ENCODE data around the gene FBXL16.

DNA sequence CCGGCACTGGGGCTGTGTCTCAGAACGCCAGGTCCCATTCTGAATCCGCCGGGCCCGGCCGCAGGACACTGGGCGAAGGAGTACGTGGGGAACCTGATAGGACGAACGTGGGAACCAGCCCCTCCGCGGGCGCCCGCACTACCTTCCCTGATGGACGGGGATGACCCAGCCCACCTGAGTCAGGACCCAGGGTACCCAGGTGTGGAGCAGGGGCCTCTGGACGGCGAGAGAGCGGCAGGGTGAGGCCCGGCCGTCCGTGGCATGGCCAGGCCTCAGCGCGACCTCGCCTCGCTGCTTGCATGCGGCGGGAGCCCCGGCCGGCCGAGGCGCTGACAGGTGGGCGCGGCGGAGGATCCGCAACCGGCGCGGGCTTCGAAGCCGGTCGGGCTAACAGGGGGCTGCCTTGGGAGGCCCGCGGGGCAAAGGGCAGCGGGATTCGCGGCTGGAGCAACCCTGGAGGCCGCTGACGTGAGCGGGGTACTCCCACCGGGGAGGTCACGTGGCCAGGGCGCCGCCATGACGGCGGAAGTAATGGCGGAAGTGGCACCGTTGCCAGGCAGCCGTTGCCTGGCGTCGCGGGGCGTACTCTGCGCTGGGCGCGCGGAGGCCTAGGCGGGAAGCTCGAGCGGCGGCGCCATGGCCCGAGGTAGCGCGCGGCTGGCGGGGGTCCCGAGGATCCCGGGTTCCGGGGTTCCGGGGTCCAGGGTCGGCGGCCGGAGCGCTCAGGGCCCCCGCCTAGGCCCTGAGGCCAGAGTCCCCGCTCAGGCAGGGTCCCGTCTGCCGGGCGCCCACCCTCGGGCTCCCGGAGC lies 56.6 kb downstream of the FBXL16 start, which contains the start of gene WDR90:
- TF ChIP-seq, protein P1, sequence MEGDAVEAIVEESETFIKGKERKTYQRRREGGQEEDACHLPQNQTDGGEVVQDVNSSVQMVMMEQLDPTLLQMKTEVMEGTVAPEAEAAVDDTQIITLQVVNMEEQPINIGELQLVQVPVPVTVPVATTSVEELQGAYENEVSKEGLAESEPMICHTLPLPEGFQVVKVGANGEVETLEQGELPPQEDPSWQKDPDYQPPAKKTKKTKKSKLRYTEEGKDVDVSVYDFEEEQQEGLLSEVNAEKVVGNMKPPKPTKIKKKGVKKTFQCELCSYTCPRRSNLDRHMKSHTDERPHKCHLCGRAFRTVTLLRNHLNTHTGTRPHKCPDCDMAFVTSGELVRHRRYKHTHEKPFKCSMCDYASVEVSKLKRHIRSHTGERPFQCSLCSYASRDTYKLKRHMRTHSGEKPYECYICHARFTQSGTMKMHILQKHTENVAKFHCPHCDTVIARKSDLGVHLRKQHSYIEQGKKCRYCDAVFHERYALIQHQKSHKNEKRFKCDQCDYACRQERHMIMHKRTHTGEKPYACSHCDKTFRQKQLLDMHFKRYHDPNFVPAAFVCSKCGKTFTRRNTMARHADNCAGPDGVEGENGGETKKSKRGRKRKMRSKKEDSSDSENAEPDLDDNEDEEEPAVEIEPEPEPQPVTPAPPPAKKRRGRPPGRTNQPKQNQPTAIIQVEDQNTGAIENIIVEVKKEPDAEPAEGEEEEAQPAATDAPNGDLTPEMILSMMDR (tag by site-specific recombination; IDR thresholded peaks at IDR 0.05), result no peak
- TF ChIP-seq ZNF660 (tag by site-specific recombination; IDR thresholded peaks at IDR 0.05) (0 out of 2 replicates have a peak, but pooled peaks have one; percentile 35), ZNF639 (tag by site-specific recombination; IDR thresholded peaks at IDR 0.05) (no peak), BCL11B (tag by site-specific recombination; IDR thresholded peaks at IDR 0.05; ENCODE audit: low read depth) (peak; percentile 77), YY1 (tag by site-specific recombination; IDR thresholded peaks at IDR 0.05) (peak; percentile 96), ZNF266 (tag by site-specific recombination; IDR thresholded peaks at IDR 0.05; ENCODE audit: low read depth) (no peak), ZXDB (tag by site-specific recombination; IDR thresholded peaks at IDR 0.05) (peak; percentile 83), ZNF354C (tag by site-specific recombination; IDR thresholded peaks at IDR 0.05; ENCODE audit: borderline replicate concordance, low read depth) (no peak)

All from HEK293 (cell line).